Activated CD4-positive, alpha-beta T cell treated with anti-CD3 and anti-CD28 coated beads, Interleukin-2, amount 50 U/mL, for 4 hours (primary cell): Measurements from ENCODE around the gene IGFBP2.
"Not testable (repeated sequence)": the region's sequence is repeated elsewhere in the genome, so short reads cannot be mapped to it uniquely, and the experiment has no call there.

Experiments used
- DNase-seq, 2 experiments: peaks; one replicate each; pipeline ENCODE4 v3.0.0-alpha.2; 2020

Gene IGFBP2, protein sequence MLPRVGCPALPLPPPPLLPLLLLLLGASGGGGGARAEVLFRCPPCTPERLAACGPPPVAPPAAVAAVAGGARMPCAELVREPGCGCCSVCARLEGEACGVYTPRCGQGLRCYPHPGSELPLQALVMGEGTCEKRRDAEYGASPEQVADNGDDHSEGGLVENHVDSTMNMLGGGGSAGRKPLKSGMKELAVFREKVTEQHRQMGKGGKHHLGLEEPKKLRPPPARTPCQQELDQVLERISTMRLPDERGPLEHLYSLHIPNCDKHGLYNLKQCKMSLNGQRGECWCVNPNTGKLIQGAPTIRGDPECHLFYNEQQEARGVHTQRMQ

GRCh38 chr2:216632952-216633615, at the start of gene IGFBP2:
Gene IGFBP2 (plus strand): TSS chr2:216633420. CDS start chr2:216633524, 104 bp downstream.
- DNase-seq = no peak

DNA sequence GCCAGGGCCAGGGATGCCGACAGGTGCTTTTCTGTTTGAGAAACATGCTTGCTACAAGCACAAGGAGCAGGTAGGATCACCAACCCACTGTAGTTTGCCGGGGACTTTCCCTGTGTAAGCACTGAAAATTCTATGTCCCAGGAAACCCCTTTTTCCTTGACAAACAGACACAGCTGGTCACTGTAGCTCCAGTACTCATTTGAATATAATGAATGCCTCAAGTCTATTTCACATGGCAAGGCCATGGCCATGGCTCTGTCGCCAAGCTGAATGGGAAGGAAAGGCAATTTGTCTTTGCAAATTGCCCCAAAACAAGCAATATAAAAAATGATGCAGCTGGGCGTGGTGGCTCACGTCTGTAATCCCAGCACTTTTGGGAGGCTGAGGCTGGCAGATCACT, 49.6 kb upstream of the IGFBP2 start:
- no peak for DNase-seq

GRCh38 chr2:216584112-216584511, 49.1 kb upstream of the IGFBP2 start:
- no peak for DNase-seq

- DNase-seq = no peak
These were observed 47.8 kb upstream of the IGFBP2 start for GRCh38 chr2:216585441-216585840.

GRCh38 chr2:216588861-216589710, 44.1 kb upstream of the IGFBP2 start:
- DNase-seq = no peak

DNA sequence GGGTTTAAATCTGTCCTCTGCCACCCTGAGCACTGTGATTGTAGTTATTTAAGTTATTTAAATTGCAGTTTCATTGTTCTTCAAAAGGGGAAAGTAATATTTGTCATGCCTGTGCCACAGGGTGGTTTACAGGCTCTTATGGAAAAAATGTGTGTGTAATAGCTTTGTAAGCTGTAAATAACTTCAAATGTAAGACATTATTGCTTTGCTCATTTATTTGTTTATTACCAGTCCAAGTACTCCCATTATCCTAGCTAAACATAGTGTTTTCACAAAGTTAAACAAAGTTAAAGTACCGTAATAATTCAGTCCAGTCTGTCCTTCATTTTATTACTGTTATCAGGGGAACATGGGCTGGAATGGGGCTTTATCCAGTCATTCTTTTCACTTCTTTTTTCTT, 43.4 kb upstream of the IGFBP2 start:
- no peak for DNase-seq

DNA sequence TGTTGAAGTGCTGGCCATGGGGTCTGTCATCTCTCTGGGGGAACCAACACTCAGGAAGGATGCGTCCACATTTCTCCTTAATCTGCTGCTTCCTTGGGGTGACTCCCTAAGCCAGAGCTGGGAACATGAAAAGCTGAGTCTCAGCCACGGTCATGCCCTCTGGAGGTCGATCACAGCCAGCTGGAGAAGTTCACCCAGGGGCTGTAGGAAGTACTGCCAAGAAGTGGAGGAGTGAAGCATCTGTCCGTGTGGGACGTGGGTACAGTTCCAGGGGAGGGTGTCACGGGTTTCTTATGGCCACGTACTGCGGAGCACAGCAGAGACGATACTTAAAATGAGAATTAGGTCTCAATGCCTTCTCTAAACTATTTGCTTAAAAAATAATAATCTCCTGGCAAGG, 42.4 kb upstream of the IGFBP2 start:
- no peak for DNase-seq

- no peak for DNase-seq
These were observed 41.7 kb upstream of the IGFBP2 start for GRCh38 chr2:216591480-216591879.

DNA sequence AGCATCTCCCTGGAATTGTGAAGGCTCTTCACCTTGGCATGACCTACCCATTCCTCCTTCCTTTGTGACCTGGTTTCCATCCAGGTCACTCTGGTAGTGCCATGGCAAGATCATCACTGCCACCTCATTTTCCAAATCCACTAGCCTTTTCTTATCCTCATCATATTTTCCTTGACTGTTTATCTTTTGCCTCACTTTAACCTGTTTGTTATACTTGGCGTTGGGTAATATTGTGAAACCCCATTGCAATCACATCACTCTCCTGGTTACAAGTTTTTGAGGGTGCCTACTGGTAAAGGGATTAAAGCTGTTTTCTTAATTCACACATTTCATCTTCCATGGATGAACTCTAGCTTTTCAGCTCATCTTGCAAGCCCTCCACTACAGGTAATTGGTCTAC, 39.1 kb upstream of the IGFBP2 start:
- no peak for DNase-seq

GRCh38 chr2:216596236-216596979, 36.8 kb upstream of the IGFBP2 start:
- DNase-seq = no peak

- DNase-seq = no peak
These were observed 36.2 kb upstream of the IGFBP2 start for GRCh38 chr2:216596980-216597509.

DNA sequence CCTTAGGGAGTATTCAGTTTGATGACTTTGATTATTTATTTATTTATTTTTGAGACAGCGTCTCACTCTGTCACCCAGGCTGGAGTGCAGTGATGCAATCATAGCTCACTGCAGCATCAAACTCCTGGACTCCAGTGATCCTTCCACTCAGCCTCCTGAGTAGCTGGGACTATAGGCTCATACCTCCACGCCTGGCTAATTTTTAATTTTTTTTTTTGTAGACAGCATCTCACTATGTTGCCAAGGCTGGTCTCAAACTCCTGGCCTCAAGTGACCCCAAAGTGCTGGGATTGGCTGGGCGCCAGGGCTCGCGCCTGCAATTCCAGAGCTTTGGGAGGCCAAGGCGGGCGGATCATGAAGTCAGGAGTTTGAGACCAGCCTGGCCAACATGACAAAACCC, 35.4 kb upstream of the IGFBP2 start:
- not testable (repeated sequence) for DNase-seq

GRCh38 chr2:216601632-216602409, 31.4 kb upstream of the IGFBP2 start:
- DNase-seq = no peak

- DNase-seq = no peak
These were observed 30.0 kb upstream of the IGFBP2 start for GRCh38 chr2:216603010-216603883.

- DNase-seq = no peak
These were observed 29.4 kb upstream of the IGFBP2 start for GRCh38 chr2:216603884-216604245.

- DNase-seq = no peak
These were observed 28.8 kb upstream of the IGFBP2 start for GRCh38 chr2:216604458-216604857.

DNA sequence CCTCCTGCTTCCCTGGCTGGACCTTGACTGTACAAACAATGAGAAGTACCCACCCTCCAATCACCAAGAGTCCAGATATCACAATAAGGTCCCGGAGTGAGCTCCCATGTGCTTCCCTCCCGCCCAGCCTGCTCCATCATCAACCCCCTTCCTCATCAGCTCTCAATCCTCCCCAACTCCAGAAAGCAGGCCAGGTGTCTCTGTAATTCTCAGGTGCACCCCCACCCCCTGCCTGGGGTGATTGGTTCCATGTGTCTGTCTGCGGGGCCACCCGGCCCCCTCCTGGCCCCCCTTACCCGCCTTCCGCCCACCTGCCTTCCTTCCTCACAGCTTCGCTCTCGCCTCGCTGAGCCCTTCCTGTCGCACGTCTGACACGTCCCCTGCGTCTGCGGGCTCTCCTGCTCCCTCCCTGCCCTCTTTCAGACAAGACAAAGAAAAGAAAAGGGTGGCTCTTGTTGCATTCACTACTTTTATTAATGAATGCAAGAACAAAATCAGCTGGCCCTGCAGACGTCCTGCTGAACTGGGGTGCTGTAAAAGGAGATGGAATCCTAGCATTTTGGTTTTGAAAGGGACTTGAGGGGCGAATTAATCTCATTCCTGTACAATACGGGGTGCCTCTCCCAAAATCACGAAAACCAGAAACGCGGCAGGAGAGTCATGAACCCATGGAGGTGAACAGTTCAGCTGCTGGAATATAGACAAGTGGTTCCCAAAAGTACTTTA, 26.5 kb upstream of the IGFBP2 start:
- DNase-seq = peak in 1 of 2 experiments; percentile 1

DNA sequence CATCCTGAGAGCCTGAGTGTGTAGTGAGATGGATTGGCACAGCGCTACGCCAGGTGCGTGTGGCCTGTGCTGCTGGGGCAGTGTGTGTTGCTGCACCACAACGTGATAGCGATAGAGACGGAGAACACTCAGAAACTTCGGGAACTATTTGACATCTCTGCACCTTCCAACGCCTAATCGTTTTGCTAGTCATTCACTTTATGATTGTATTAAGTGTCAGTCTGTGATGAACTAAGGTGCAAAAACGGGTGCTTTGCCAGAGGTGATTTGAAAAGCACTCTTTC, 26.0 kb upstream of the IGFBP2 start:
- no peak for DNase-seq

DNA sequence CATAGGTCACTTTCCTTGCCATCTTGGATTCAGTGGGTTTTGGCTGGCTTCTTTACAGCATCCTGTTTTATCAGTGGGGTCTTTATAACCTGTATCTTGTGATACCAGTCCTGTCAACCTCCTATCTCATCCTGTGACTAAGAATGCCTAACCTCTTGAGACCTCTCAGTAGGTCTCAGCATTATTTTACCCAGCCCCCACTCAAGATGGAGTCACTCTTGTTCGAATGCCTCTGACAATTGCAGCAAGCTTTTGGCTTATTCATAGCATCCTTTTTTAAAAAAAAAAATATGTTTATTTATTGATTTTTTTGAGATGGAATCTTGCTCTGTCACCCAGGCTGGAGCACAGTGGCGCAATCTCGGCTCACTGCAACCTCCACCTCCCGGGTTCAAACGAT, 24.7 kb upstream of the IGFBP2 start:
- no peak for DNase-seq

GRCh38 chr2:216615298-216616082, 17.7 kb upstream of the IGFBP2 start:
- DNase-seq = no peak
